K562 (cell line): Measurements from ENCODE around the gene CALM3. TPM values are rescaled to one million over a fixed set of nuclear protein-coding genes. Genes with fewer than 3 reads are reported as not detected.

Source experiments
- ARID4B ChIP-seq: sonication (generic); formaldehyde crosslinking; IDR thresholded peaks from 2 replicates; pipeline ENCODE4 v1.8.0; 2022; ENCODE audit warnings: mild to moderate bottlenecking, missing genetic modification reagents
- CXXC5 ChIP-seq: fragments of 250-450 bp; sonication (Bioruptor Pico); IDR thresholded peaks from 2 replicates; pipeline ENCODE4 v1.8.0; 2022; ENCODE audit warnings: inconsistent platforms, mild to moderate bottlenecking, moderate library complexity
- KAT2B ChIP-seq: IDR thresholded peaks from one replicate; pipeline ENCODE4 v1.6.1; 2012; ENCODE audit warnings: low read depth, mild to moderate bottlenecking, control low read depth, inconsistent platforms, low read length, moderate library complexity
- MCM3 ChIP-seq: fragments of 450-650 bp; IDR thresholded peaks from 2 replicates; pipeline ENCODE4 v1.6.1; 2016
- MCM7 ChIP-seq, 2 experiments: fragments of 450-650 bp; IDR thresholded peaks; 2 replicates each; pipeline ENCODE4 v1.6.1; 2016 to 2018
- NUFIP1 ChIP-seq: fragments of 450-650 bp; IDR thresholded peaks from 2 replicates; pipeline ENCODE4 v1.6.1; 2018; ENCODE audit not compliant: partially characterized antibody
- PCBP1 ChIP-seq: fragments of 200-400 bp; formaldehyde crosslinking; IDR thresholded peaks from 2 replicates; pipeline ENCODE4 v1.6.1; 2018; ENCODE audit warnings: mild to moderate bottlenecking, low read depth, low read length; ENCODE audit not compliant: poor library complexity, severe bottlenecking
- RBM25 ChIP-seq: fragments of 200-400 bp; formaldehyde crosslinking; IDR thresholded peaks from 2 replicates; pipeline ENCODE4 v1.6.1; 2018; ENCODE audit warnings: low read length, low read depth, moderate library complexity; ENCODE audit not compliant: severe bottlenecking
- SMAD4 ChIP-seq: fragments of 250-450 bp; sonication (Bioruptor Pico); conservative IDR thresholded peaks from 2 replicates; pipeline ENCODE4 v1.8.0; 2021; ENCODE audit warnings: inconsistent platforms, mild to moderate bottlenecking, moderate library complexity
- SMARCA4 ChIP-seq: fragments of 450-650 bp; IDR thresholded peaks from 2 replicates; pipeline ENCODE4 v1.6.1; 2016
- STAG1 ChIP-seq: sonication (generic); formaldehyde crosslinking; IDR thresholded peaks from 2 replicates; pipeline ENCODE4 v1.5.0; 2020; ENCODE audit warnings: missing genetic modification reagents, borderline replicate concordance
- ZNF24 ChIP-seq: fragments of 450-650 bp; IDR thresholded peaks from 2 replicates; pipeline ENCODE4 v1.6.1; 2016
- ZNF3 ChIP-seq: fragments of 250-450 bp; sonication (Bioruptor Pico); IDR thresholded peaks from 2 replicates; pipeline ENCODE4 v1.5.0; 2021; ENCODE audit warnings: mild to moderate bottlenecking, moderate library complexity
- ZNF830 ChIP-seq: fragments of 250-450 bp; sonication (Bioruptor Pico); IDR thresholded peaks from 2 replicates; pipeline ENCODE4 v1.5.0; 2021; ENCODE audit warnings: mild to moderate bottlenecking
- polyA plus RNA-seq, 8 experiments: library from polyadenylated mRNA; depleted of rRNA in 4 of 8; stranded (reverse) in 5 of 8; unstranded in 3 of 8; fragments of >200 nt; fragmentation: Nextera tagmentation in 2 of 8; fragmentation: Illumina TruSeq in 1 of 8; extraction: Ambion mirVana in 2 of 8; extraction: Trizol in 1 of 8; gene quantifications; 2 replicates each; pipeline versions ENCODE4 v1.2.1 to v1.2.3, GENCODE V29; 2011 to 2014; ENCODE audit warnings: inconsistent platforms in 1 of 8, missing spikeins in 1 of 8
- total RNA-seq, 7 experiments: library from RNA; depleted of rRNA in 6 of 7; stranded (reverse); fragments of >200 nt in 6 of 7; fragmentation: Illumina TruSeq in 2 of 7; extraction: Trizol in 2 of 7; gene quantifications; 2 replicates each; pipeline versions ENCODE4 v1.2.1 to v1.2.3, GENCODE V29; 2011 to 2021; ENCODE audit warnings: low replicate concordance in 1 of 7
- TF ChIP-seq, protein P1 (sequence below): IDR thresholded peaks from 2 replicates; pipeline ENCODE4 v1.6.1; 2011; ENCODE audit not compliant: insufficient read length; ENCODE audit errors: extremely low read depth
- TF ChIP-seq, protein P2 (sequence below), 2 experiments: IDR thresholded peaks in 1 of 2; conservative IDR thresholded peaks in 1 of 2; 2 replicates each; pipeline ENCODE4 v1.6.1; 2016; ENCODE audit warnings: low read depth in 2 of 2, mild to moderate bottlenecking in 1 of 2, missing compliant biosample characterization in 1 of 2, missing genetic modification characterization in 1 of 2, moderate library complexity in 1 of 2
- TF ChIP-seq, protein P3 (sequence below): fragments of 250-450 bp; sonication (Bioruptor Pico); IDR thresholded peaks from 2 replicates; pipeline ENCODE4 v1.5.0; 2021; ENCODE audit warnings: mild to moderate bottlenecking, moderate library complexity

The CALM3 gene
- total and polyA plus RNA-seq, 9 of the 15 experiments (the other 6 are each of a cell fraction or from before 2014, with no cell fraction given), result 34.6 to 350 (median 156) TPM

DNA sequence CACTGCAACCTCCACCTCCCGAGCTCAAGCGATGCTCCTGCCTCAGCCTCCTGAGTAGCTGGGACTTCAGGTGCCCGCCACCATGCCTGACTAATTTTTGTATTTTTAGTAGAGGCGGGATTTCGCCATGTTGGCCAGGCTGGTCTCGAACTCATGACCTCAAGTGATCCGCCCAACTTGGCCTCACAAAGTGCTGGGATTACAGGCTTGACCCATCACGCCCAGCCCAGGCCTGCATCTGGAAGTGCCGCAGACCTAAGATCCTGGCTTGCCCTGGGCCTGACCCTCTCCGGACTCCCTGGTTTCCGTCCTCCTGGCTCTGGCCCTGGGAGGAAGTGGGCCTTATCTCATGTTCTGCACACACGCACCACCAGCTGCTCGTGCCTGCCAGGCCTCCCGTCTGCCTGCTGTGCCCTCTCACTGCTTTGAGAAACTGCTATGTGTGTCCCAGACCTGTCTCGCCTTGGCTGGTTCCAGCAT lies 28.5 kb downstream of the CALM3 start (continued):
- TF ChIP-seq, protein P1, sequence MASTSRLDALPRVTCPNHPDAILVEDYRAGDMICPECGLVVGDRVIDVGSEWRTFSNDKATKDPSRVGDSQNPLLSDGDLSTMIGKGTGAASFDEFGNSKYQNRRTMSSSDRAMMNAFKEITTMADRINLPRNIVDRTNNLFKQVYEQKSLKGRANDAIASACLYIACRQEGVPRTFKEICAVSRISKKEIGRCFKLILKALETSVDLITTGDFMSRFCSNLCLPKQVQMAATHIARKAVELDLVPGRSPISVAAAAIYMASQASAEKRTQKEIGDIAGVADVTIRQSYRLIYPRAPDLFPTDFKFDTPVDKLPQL, result no peak
- TF ChIP-seq ZNF3 (CRISPR knock-in tag) (no peak), MCM3 (no peak), SMAD4 (peak; percentile 93), ARID4B (CRISPR knock-in tag) (peak; percentile 57; the same call in 1 of the 2 replicates), ZNF24 (no peak), NUFIP1 (no peak), SMARCA4 (peak; percentile 55; the same call in 1 of the 2 replicates), KAT2B (no peak), RBM25 (no peak), CXXC5 (CRISPR knock-in tag) (peak; percentile 85), ZNF830 (CRISPR knock-in tag) (no peak), PCBP1 (no peak), STAG1 (CRISPR knock-in tag) (no peak), MCM7 (IDR thresholded peaks at IDR 0.05) (no peak)
- TF ChIP-seq, protein P2, sequence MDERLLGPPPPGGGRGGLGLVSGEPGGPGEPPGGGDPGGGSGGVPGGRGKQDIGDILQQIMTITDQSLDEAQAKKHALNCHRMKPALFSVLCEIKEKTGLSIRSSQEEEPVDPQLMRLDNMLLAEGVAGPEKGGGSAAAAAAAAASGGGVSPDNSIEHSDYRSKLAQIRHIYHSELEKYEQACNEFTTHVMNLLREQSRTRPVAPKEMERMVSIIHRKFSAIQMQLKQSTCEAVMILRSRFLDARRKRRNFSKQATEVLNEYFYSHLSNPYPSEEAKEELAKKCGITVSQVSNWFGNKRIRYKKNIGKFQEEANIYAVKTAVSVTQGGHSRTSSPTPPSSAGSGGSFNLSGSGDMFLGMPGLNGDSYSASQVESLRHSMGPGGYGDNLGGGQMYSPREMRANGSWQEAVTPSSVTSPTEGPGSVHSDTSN (CRISPR knock-in tag; IDR thresholded peaks at IDR 0.05; ENCODE audit: low read depth), result no peak
- TF ChIP-seq, protein P2 (tag; conservative IDR thresholded peaks at IDR 0.05; ENCODE audit: low read depth), result no peak
- TF ChIP-seq, protein P3, sequence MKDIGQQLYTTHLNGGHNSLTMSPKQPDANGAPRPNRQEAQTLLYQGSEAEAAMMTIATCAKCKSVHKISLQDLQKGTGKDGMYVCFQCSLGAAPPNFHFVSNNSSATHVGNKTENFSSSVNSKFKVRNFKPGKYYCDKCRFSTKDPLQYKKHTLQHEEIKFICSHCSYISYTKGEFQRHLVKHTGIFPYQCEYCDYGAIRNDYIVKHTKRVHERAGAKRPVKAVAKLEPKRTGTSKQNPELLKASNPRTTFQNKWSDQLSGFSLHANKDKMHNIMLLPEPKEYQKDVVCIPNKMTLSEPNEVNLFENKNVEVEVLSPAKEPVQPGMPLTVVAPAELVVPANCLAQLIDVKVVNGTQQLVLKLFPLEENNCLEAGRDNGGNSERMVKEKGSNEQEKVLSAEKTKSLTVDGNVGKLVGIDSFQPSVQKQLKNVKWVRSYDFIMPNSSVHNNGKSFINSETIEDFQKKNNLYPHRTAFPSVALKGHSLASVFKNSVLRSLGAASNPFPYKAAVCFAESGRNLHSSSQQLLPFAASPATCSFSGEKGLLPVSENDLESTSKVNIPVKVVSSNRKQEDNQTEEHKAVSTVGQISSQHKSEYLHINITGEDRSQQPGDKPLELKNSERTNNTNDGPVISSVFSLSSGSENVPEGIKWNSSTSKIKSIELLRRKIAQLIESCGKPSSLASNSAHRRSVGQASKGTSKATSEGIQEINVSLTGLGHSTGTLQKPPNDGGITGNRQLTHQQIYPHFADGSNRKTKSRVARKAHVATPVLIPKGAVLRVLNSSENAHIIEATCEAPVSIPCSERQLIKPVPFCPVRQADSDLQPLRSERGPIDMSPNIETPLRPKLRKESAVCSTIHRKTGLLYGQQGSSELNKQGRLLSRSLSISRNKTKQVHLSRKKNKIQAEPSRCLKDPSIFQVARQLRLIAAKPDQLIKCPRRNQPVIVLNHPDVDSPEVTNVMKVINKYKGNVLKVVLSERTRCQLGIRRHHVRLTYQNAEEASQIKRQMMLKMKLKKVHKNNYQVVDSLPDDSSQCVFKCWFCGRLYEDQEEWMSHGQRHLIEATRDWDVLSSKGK, result no peak
